T-helper 1 cell treated with Interleukin-12 subunit alpha and Interleukin-12 subunit beta and Interleukin-4 antibody, amounts not matched to agents 30 μg/mL and 1 μg/mL, for 36 hours (primary cell): Measurements from ENCODE around the gene TSPAN3.
A peak's percentile ranks its signal among the peaks of the same experiment; 100 is the strongest.

Experiments
- H3K27ac Mint-ChIP-seq: one replicate; pipeline ENCODE4 v1.8.0; 2021; ENCODE audit warnings: mild to moderate bottlenecking, mixed read lengths
- H3K27me3 Mint-ChIP-seq: one replicate; pipeline ENCODE4 v1.8.0; 2021; ENCODE audit warnings: low read depth, mixed read lengths
- H3K36me3 Mint-ChIP-seq: one replicate; pipeline ENCODE4 v1.8.0; 2021; ENCODE audit warnings: low read depth, mixed read lengths
- H3K4me1 Mint-ChIP-seq: one replicate; pipeline ENCODE4 v1.8.0; 2021; ENCODE audit warnings: low read depth, mixed read lengths
- H3K4me3 Mint-ChIP-seq: one replicate; pipeline ENCODE4 v1.8.0; 2021; ENCODE audit warnings: mild to moderate bottlenecking, moderate library complexity, mixed read lengths
- H3K9me3 Mint-ChIP-seq: one replicate; pipeline ENCODE4 v1.8.0; 2021; ENCODE audit warnings: mixed read lengths

Gene TSPAN3

DNA sequence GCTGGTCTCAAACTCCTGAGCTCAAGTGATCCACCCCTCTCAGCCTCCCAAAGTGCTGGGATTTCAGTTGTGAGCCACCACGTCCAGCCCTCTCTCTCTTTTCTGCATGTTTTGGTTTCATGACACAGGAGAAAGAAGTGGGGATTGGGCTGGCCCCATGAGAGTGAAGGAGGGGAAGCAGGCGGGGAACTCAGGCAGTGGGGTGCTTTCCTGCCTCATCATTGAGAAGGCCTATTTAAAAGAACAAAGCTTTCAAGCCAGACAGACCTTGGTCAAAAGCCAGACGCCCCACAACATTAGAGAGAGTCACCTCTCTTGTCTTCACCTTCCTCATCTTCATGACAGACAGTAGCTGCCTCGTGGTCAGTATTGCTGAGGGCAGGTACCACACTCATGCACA is 60.1 kb downstream of the TSPAN3 start:
- peaks cover 39% of the 10 kb centered on the region for H3K36me3 Mint-ChIP-seq
- peak overlapping the region; percentile 58 for H3K4me3 Mint-ChIP-seq
- H3K27ac Mint-ChIP-seq: peak overlapping the region; percentile 80
- no peaks in the 10 kb centered on the region for H3K27me3 Mint-ChIP-seq
- H3K4me1 Mint-ChIP-seq: peaks cover 72% of the 10 kb centered on the region
- H3K9me3 Mint-ChIP-seq: no peaks in the 10 kb centered on the region

- H3K4me3 Mint-ChIP-seq: peak overlapping the region; percentile 58
- H3K27ac Mint-ChIP-seq: peak overlapping the region; percentile 80
- H3K9me3 Mint-ChIP-seq: no peaks in the 10 kb centered on the region
- H3K4me1 Mint-ChIP-seq: peaks cover 74% of the 10 kb centered on the region
- H3K27me3 Mint-ChIP-seq: no peaks in the 10 kb centered on the region
- H3K36me3 Mint-ChIP-seq: peaks cover 41% of the 10 kb centered on the region
These were observed 60.6 kb downstream of the TSPAN3 start for GRCh38 chr15:77010312-77010686.

DNA sequence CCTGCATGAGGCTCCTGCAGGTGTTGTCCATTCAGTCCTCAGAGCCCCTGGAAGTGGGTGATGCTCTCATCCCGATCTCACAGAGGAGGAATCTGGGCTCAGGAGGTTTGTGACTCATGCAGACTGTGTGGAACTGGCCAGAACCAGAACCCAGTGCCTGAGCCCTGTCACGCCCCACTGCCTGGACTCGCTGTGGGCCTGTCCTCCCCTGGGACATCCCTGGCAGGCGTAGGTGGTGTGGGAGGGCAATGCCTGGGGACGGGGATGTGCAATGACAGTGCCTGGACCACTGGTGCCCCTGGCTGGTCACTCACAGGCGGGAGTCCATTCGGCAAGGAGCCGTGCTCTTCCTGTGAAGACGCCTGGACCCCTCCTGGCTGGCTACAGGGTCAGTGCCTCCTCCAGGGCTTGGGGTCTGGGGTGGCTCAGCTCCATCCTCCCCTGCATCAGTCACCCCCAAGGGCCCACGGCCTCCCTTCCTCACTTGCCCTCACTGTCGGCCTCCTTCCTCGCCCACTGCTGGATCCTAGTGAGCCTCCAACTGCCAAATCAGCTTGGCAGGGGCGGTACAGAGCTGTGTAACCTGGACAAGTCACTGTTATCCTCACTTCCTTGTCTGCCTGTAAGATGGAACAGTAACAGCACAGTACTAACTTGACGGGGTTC is 61.1 kb downstream of the TSPAN3 start:
- Mint-ChIP-seq H3K4me3 (peak overlapping the region; percentile 58), H3K36me3 (peaks cover 37% of the 10 kb centered on the region), H3K27me3 (no peaks in the 10 kb centered on the region)

GRCh38 chr15:77009176-77009575 is 61.7 kb downstream of the TSPAN3 start:
- Mint-ChIP-seq H3K36me3 (peaks cover 42% of the 10 kb centered on the region), H3K4me1 (peaks cover 71% of the 10 kb centered on the region), H3K27ac (peak overlapping the region; percentile 49), H3K9me3 (no peaks in the 10 kb centered on the region), H3K27me3 (no peaks in the 10 kb centered on the region), H3K4me3 (no peak overlapping the region)

More for the DNA sequence above, 61.1 kb downstream of the TSPAN3 start:
- Mint-ChIP-seq H3K27ac (peak overlapping the region; percentile 80), H3K9me3 (no peaks in the 10 kb centered on the region), H3K4me1 (peaks cover 69% of the 10 kb centered on the region)

- Mint-ChIP-seq H3K36me3 (peaks cover 51% of the 10 kb centered on the region), H3K4me1 (peaks cover 72% of the 10 kb centered on the region), H3K27me3 (no peaks in the 10 kb centered on the region), H3K4me3 (peak overlapping the region; percentile 71), H3K9me3 (no peaks in the 10 kb centered on the region), H3K27ac (peak overlapping the region; percentile 82)
These were observed 66.7 kb downstream of the TSPAN3 start for GRCh38 chr15:77004189-77004588.

GRCh38 chr15:77002954-77003912 is 67.7 kb downstream of the TSPAN3 start:
- Mint-ChIP-seq H3K9me3 (no peaks in the 10 kb centered on the region), H3K4me3 (peak overlapping the region; percentile 71), H3K27me3 (no peaks in the 10 kb centered on the region), H3K36me3 (peaks cover 59% of the 10 kb centered on the region), H3K27ac (peak overlapping the region; percentile 82), H3K4me1 (peaks cover 77% of the 10 kb centered on the region)

- Mint-ChIP-seq H3K4me1 (peaks cover 85% of the 10 kb centered on the region), H3K27me3 (no peaks in the 10 kb centered on the region), H3K36me3 (peaks cover 60% of the 10 kb centered on the region), H3K4me3 (peak overlapping the region; percentile 71), H3K27ac (peak overlapping the region; percentile 82), H3K9me3 (no peaks in the 10 kb centered on the region)
These were observed 68.5 kb downstream of the TSPAN3 start for GRCh38 chr15:77002436-77002835.

DNA sequence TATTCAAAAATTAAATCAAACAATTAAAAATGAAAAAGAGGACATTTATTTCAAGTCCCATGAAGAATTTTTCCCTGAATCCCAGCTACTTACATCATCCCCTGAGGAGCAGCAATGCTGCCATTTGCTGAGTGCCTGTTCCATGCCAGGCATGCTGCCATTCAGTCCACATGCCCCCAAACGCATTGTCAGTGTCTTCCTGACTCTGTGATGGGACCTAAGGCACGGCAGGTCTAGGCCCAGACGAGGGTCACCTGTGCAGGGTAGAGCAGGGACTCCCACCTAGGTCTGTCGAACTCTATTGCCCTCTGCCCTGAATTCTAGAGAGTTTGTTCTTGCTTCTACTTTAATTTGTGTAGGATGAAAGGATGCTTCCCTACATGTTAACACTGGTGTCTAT is 68.9 kb downstream of the TSPAN3 start:
- no peaks in the 10 kb centered on the region for H3K27me3 Mint-ChIP-seq
- peaks cover 64% of the 10 kb centered on the region for H3K36me3 Mint-ChIP-seq
- no peaks in the 10 kb centered on the region for H3K9me3 Mint-ChIP-seq
- peaks cover 86% of the 10 kb centered on the region for H3K4me1 Mint-ChIP-seq
- peak overlapping the region; percentile 71 for H3K4me3 Mint-ChIP-seq
- H3K27ac Mint-ChIP-seq: peak overlapping the region; percentile 82

DNA sequence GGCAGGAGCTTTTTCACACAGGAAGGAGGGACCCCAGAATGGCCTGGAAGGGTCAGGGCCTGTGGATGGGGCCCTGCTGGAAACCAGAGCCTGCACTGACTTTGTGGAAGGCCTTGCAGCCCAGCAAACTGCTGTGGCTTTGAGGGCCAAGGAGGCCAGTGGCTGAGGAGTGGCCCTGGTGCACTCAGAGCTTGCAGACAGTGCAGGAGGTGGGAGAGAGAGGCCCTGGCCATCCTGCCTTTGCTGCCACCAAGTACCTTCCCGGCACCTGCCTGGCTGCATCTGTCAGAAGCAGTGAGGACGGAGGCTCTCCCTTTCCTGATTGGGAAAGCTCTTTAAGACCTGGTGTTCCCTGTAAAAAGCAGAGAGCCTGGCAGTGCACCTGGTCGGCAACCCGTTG is 69.6 kb downstream of the TSPAN3 start:
- Mint-ChIP-seq H3K27me3 (no peaks in the 10 kb centered on the region), H3K4me3 (peak overlapping the region; percentile 34), H3K4me1 (peaks cover 81% of the 10 kb centered on the region), H3K9me3 (no peaks in the 10 kb centered on the region), H3K36me3 (peaks cover 64% of the 10 kb centered on the region), H3K27ac (peak overlapping the region; percentile 63)

DNA sequence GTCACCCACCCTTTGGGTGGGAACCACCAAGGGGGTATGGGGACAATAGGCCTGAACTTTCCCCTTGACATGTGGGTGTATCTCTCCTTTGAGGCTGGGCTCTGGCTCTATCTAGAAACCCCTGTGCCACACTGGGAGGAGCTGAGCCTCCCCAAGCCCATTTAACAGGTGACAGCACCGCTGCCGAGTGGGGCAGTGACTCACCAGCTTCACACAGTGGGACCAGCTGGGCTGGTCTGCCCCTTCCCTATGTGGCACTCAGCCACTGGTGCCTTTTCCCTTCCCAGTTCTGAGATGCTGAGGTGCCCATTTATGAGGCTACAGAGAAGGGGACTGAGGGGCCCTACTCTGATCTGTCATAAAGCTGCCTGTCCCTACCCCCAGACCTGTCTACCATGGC is 70.9 kb downstream of the TSPAN3 start:
- H3K27ac Mint-ChIP-seq: peak overlapping the region; percentile 41
- H3K4me1 Mint-ChIP-seq: peaks cover 71% of the 10 kb centered on the region
- H3K27me3 Mint-ChIP-seq: no peaks in the 10 kb centered on the region
- peak overlapping the region; percentile 97 for H3K4me3 Mint-ChIP-seq
- H3K36me3 Mint-ChIP-seq: peaks cover 61% of the 10 kb centered on the region
- H3K9me3 Mint-ChIP-seq: no peaks in the 10 kb centered on the region

GRCh38 chr15:76998663-76999285 is 72.1 kb downstream of the TSPAN3 start:
- H3K4me1 Mint-ChIP-seq: peaks cover 73% of the 10 kb centered on the region
- no peaks in the 10 kb centered on the region for H3K9me3 Mint-ChIP-seq
- peak overlapping the region; percentile 87 for H3K27ac Mint-ChIP-seq
- H3K27me3 Mint-ChIP-seq: no peaks in the 10 kb centered on the region
- peak overlapping the region; percentile 97 for H3K4me3 Mint-ChIP-seq
- peaks cover 51% of the 10 kb centered on the region for H3K36me3 Mint-ChIP-seq

GRCh38 chr15:76996526-76997401 is 74.1 kb downstream of the TSPAN3 start:
- Mint-ChIP-seq H3K27me3 (no peaks in the 10 kb centered on the region), H3K36me3 (peaks cover 38% of the 10 kb centered on the region), H3K27ac (peak overlapping the region; percentile 87), H3K9me3 (no peaks in the 10 kb centered on the region), H3K4me3 (peak overlapping the region; percentile 97), H3K4me1 (peaks cover 70% of the 10 kb centered on the region)

GRCh38 chr15:76996076-76996525 is 74.8 kb downstream of the TSPAN3 start:
- H3K9me3 Mint-ChIP-seq: no peaks in the 10 kb centered on the region
- peaks cover 31% of the 10 kb centered on the region for H3K36me3 Mint-ChIP-seq
- H3K27me3 Mint-ChIP-seq: no peaks in the 10 kb centered on the region
- peak overlapping the region; percentile 97 for H3K4me3 Mint-ChIP-seq
- peak overlapping the region; percentile 92 for H3K27ac Mint-ChIP-seq
- peaks cover 69% of the 10 kb centered on the region for H3K4me1 Mint-ChIP-seq
